ENCODE data around the gene MAP3K8.

Gene MAP3K8

DNA sequence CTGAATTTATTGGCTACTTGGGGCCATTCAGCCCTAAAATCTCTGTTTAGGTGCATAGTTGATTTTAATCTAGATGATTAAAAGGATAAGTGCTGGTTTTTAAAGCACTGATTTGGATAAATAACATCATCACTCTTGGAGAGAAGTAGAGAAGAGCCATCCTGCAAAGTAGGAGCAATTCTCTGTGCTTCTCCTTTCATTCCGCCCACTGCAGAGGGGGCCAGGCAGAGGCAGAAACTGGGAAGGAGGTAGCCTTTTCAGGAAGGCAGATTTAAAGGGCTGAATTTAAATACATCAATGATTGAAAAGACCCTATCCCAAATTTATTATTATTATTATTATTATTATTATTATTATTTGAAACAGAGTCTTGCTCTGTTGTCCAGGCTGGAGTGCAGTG is 14.1 kb downstream of the MAP3K8 start:
- TF ChIP-seq EZH2phosphoT487 (IDR thresholded peaks at IDR 0.05; ENCODE audit: borderline replicate concordance, low read length) = no peak
- TF ChIP-seq, protein P1, sequence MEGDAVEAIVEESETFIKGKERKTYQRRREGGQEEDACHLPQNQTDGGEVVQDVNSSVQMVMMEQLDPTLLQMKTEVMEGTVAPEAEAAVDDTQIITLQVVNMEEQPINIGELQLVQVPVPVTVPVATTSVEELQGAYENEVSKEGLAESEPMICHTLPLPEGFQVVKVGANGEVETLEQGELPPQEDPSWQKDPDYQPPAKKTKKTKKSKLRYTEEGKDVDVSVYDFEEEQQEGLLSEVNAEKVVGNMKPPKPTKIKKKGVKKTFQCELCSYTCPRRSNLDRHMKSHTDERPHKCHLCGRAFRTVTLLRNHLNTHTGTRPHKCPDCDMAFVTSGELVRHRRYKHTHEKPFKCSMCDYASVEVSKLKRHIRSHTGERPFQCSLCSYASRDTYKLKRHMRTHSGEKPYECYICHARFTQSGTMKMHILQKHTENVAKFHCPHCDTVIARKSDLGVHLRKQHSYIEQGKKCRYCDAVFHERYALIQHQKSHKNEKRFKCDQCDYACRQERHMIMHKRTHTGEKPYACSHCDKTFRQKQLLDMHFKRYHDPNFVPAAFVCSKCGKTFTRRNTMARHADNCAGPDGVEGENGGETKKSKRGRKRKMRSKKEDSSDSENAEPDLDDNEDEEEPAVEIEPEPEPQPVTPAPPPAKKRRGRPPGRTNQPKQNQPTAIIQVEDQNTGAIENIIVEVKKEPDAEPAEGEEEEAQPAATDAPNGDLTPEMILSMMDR (IDR thresholded peaks at IDR 0.05; ENCODE audit: low read depth, low read length, poor library complexity, severe bottlenecking) = no peak
- peaks cover 2% of the 10 kb centered on the region; the same call in 1 of the 2 replicates for H3F3A ChIP-seq (ENCODE audit: control insufficient read depth, insufficient read depth)
- no peaks in the 10 kb centered on the region for H4K20me1 ChIP-seq (ENCODE audit: control insufficient read depth, insufficient read depth, low read depth, low read length)
- no peak overlapping the region for H3K27ac ChIP-seq (ENCODE audit: low read depth, low read length)
- H3K4me3 ChIP-seq (ENCODE audit: low read length) = no peak overlapping the region
- H3K9me2 ChIP-seq (replicated peaks; ENCODE audit: control insufficient read depth, low read length) = no peaks in the 10 kb centered on the region
- no peaks in the 10 kb centered on the region for H3K9me3 ChIP-seq (ENCODE audit: control insufficient read depth, insufficient read depth, low read length)
- no peaks in the 10 kb centered on the region for H3K79me2 ChIP-seq (ENCODE audit: control insufficient read depth, low read length)
- no peaks in the 10 kb centered on the region for H3K27me3 ChIP-seq (ENCODE audit: control insufficient read depth, low read length)
- no peak overlapping the region for H3K4me2 ChIP-seq (ENCODE audit: low read length)
- 0 out of 2 replicates have a peak, but pooled peaks cover 3% of the 10 kb centered on the region for H3K36me3 ChIP-seq (ENCODE audit: control insufficient read depth, low read length)
- peaks cover 34% of the 10 kb centered on the region for H3K4me1 ChIP-seq (ENCODE audit: control insufficient read depth, low read length)

DNA sequence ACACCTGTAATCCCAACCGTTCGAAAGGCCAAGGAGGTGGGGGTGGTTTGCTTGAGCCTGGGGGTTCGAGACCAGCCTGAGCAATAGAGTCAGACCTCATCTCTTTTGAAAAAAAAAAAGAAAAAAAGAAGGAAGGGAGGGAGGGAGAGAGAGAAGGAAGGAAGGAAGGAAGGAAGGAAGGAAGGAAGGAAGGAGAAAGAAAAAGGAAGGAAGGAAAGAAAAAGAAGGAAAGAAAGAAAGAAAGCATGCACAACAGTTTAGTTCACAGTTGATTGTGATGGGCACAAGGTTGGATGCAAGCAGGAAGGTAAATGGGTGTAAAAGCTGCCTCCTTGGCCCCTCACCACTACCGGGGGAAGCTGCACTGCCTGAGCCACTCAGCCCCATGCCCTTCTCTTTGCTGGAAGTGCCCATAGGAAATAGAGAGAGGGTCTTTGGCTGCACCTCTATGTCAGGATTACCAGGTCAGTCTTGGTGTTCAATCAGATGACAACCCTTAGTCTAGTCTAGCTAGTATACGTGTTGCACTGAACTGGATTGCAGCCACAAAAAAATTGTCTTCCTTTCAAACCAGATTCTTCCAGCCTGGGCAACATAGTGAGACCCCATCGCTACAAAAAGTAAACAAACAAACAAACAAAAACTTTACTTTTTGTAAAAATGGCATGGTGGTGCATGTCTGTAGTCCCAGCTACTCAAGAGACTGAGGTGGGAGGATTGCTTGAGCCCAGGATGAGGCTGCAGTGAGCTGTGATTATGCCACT is 20.0 kb downstream of the MAP3K8 start:
- Histone ChIP-seq H3K4me1 (ENCODE audit: control insufficient read depth, low read length) (peaks cover 25% of the 10 kb centered on the region), H3F3A (ENCODE audit: control insufficient read depth, insufficient read depth) (peaks cover 10% of the 10 kb centered on the region; the same call in 1 of the 2 replicates), H4K20me1 (ENCODE audit: control insufficient read depth, insufficient read depth, low read depth, low read length) (no peaks in the 10 kb centered on the region), H3K36me3 (ENCODE audit: control insufficient read depth, low read length) (0 out of 2 replicates have a peak, but pooled peaks cover 3% of the 10 kb centered on the region), H3K9me2 (replicated peaks; ENCODE audit: control insufficient read depth, low read length) (no peaks in the 10 kb centered on the region), H3K9me3 (ENCODE audit: control insufficient read depth, insufficient read depth, low read length) (no peaks in the 10 kb centered on the region), H3K79me2 (ENCODE audit: control insufficient read depth, low read length) (no peaks in the 10 kb centered on the region), H3K4me3 (ENCODE audit: low read length) (no peak overlapping the region), H3K27ac (ENCODE audit: low read depth, low read length) (no peak overlapping the region), H3K4me2 (ENCODE audit: low read length) (no peak overlapping the region), H3K27me3 (ENCODE audit: control insufficient read depth, low read length) (no peaks in the 10 kb centered on the region)
- no peak for TF ChIP-seq EZH2phosphoT487 (IDR thresholded peaks at IDR 0.05; ENCODE audit: borderline replicate concordance, low read length)
- TF ChIP-seq, protein P1 (IDR thresholded peaks at IDR 0.05; ENCODE audit: low read depth, low read length, poor library complexity, severe bottlenecking) = no peak

DNA sequence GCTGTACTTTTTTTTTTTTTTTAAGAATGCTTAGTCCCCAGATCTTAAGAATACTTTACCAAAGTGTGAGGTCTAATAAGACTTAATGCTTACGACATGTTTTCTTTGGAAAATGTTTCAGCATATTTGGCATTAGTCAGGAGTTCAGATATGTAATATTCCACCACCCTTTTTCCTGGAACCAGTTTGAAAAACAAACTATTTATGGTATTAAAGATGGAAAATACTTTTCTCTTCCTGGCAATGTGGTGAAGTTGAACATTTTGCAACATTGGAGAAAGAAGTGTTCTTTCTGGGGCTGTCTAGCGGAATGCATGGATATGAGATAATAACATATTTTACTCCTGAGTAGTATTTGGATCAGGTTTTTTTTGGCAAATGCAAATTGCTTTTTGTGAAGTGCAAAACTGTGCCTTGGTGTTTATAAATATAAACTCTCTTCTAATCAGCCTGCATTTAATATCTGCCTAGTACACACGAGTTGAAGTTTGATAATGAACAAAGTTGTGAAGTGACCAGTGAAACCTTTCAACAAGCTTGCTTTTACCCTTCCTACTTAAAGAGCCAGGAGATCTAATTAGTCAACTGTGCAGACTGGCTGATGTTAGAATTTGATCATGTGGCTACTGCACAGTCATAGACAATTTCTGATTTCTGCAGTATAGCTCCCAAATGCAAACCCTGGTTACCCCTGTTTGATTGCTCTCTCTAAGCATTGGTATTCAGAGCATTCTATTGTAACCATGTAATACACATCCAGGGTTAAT is 20.9 kb downstream of the MAP3K8 start:
- Histone ChIP-seq H3K27ac (ENCODE audit: low read depth, low read length) (no peak overlapping the region), H3K4me2 (ENCODE audit: low read length) (peak overlapping the region; percentile 65; the same call in 1 of the 2 replicates), H3K9me2 (replicated peaks; ENCODE audit: control insufficient read depth, low read length) (no peaks in the 10 kb centered on the region), H3K9me3 (ENCODE audit: control insufficient read depth, insufficient read depth, low read length) (no peaks in the 10 kb centered on the region), H3K36me3 (ENCODE audit: control insufficient read depth, low read length) (0 out of 2 replicates have a peak, but pooled peaks cover 7% of the 10 kb centered on the region), H3K4me1 (ENCODE audit: control insufficient read depth, low read length) (peaks cover 25% of the 10 kb centered on the region), H4K20me1 (ENCODE audit: control insufficient read depth, insufficient read depth, low read depth, low read length) (no peaks in the 10 kb centered on the region), H3K79me2 (ENCODE audit: control insufficient read depth, low read length) (no peaks in the 10 kb centered on the region), H3F3A (ENCODE audit: control insufficient read depth, insufficient read depth) (0 out of 2 replicates have a peak, but pooled peaks cover 10% of the 10 kb centered on the region), H3K27me3 (ENCODE audit: control insufficient read depth, low read length) (no peaks in the 10 kb centered on the region), H3K4me3 (ENCODE audit: low read length) (no peak overlapping the region)
- TF ChIP-seq, protein P1 (IDR thresholded peaks at IDR 0.05; ENCODE audit: low read depth, low read length, poor library complexity, severe bottlenecking) = no peak

Measured in DOHH2 (cell line).